HG02938 (cell line): ENCODE measurements around the gene CRYBA2.

Experiments used
- ATAC-seq: cut with Tn5 transposase; IDR thresholded peaks from one replicate; pipeline ENCODE4 v1.9.1; 2021; ENCODE audit warnings: mild to moderate bottlenecking, moderate library complexity; ENCODE audit not compliant: unreplicated experiment

The CRYBA2 gene

DNA sequence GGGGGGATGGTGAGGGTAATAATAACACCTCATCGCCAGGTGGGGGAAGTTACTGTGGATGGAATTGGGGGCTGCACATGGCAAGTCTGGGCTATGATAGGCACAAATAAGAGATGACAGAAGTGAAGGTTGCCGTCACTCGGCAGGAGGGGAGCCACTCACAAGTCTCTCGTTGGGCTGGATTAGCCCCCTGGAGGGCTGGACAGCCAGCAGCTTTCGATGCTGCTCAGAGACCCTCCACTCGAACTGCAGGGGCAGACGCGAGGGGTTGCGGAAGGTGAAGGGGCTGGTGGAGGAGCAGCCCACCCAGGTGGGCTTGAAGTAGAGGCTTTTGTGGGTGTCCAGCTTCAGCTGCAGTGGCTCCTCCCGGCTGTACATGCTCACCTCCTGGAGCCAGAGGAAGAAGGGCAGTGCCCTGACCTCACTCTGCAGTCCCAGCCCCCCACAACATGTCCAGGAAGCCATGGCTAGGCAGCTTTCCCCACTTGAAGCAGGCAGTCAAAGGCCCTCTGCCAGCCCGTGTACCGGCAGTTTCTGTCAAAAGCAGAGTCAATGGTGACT is 29.9 kb upstream of the CRYBA2 start:
- ATAC-seq = no peak

DNA sequence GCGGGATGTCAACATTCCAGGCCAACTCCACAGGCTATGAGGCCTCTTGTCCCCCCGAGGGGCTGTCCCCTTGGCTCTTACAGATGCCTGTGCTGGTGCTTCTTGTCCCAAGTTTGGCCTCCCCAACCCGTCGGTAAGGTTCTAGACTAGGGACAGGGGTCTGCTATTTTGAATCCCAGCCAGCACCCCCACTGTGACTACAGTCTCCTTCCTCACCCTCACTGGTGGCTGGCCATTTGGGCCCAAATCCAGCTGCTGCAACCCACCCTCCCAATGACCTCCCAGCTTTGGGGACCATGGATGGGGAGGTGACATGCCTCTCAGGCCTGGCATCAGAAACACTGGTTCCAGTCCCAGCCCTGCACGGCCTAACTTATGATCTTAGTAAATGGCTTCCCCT is 29.4 kb upstream of the CRYBA2 start:
- no peak for ATAC-seq

DNA sequence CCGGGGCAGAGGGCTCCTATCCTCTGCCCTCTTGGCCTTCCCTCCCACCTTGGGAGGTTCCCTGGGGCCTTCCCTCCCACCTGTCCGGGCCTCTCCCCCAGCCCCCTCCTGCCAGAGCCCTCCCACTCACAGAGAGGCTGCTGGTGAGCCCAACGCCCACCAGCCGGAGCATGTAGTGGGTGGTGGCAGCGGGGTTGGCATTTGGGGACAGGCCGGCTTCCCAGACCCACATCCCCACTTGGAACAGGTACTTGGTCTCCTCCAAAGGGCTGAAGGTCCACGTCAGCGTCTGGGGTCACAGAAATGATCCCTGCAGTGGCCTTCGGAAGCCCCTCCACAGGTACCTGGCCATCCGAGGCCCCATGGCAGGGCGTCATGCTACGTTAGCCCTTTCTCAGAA is 28.8 kb upstream of the CRYBA2 start:
- no peak for ATAC-seq

DNA sequence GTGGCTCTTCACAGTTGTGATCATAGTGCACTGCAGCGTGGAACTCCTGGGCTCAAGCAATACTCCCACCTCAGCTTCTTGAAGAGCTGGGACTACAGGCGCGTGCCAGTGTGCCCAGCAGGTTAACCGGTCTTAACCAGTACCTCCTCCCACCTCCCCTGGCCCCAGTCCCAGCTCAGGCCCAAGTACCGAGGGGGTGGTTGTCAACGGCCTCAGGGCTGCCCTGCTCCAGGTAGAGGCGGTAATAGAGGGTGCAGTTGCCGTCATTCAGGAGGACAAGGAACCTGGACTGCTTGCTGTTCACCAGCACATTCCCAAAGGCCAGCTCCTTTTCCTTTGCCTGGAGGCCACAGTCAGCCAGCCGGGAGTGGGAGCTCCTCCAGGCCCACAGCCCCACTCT is 28.4 kb upstream of the CRYBA2 start:
- ATAC-seq = no peak

DNA sequence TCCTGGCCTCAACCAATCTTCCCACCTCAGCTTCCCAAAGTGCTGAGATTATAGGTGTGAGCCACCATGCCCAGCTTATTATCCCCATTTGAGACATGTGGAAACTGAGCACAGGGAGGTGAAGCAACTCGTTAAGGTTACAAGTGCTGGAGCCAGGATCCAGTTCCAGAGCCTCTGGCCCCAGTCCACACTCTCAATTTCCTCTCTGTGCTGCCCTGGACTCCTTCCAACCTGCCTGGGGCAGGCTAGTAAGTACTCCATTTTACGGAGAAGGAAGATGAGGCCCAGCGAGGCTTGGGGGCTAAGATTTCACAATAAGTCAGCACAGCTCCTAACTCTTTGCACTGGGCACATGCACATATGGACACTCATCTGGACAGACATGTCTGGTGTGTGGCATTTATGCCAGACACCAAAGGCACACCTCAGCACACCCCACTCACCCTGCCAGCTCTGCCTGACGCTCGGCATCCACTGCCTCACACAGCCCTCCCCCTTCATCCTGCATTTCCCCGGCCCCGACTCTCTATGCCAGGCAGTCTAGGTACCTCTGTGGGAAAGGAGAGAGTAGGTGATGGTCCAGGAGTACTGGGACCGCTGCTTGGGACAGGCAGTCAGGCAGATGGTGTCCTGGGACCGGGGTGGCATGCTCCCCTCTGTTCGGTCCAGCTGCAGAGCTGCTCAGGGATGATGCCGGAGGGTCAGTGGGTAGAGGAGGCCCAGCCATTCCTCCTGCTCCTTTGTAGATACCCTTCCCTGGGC is 27.6 kb upstream of the CRYBA2 start:
- no peak for ATAC-seq

DNA sequence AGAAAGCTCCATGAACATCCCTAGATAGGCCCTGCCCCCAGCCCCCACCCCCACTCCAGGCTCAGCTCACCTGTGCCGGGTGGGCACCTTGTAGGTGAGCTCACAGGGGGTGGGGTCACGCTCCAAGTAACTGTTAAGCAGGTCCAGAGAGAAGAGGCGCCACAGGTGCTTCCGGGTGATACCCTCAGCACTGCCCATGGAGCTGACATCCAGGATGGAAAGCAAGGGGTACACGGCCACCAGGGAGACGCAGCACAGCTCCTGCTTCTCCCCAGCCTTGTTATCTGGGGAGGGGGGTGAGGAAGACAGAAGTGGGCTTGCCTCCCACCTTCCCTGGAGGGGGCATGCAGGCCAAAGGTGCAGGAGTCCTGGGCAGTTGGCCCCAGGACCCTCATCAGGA is 26.2 kb upstream of the CRYBA2 start:
- no peak for ATAC-seq

DNA sequence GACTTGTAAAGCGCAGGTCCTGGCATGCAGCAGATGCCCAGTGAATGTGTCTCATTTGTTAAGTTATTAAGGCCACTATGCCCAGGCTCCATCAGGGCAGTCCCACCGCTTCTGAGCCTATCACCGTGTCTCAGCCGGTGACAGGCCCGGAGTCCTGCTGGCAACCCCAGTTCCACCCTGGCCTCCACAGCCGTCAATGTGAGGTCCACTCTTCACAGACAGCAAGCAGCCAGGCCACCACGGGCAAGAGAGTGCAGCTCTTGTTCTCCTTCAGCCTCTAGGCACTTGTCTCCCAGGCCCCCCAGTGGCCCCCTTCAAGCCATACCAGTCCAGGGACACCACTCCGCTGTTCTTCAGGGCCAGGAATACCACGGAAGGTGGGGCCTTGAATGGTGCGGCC is 25.5 kb upstream of the CRYBA2 start:
- no peak for ATAC-seq

DNA sequence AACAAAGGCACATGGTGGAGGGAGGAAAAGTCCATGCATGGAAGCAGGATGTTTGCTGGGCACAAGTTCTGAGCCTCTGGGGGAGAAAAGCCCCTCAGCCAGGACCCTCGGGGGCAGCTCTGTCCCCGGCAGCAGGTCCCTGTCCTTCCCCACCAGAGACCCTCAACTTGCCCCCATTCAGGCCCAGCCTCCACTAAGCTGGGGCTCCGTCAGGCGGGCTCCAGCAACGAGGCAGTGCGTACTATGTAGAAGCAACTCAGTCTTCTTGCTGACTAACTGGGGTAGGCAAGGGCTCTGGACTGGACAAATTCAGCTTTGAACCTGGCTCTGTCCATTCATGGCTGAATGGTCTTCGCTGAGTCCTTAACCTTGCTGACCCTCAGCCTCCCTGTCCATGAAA is 25.1 kb upstream of the CRYBA2 start:
- ATAC-seq = no peak

DNA sequence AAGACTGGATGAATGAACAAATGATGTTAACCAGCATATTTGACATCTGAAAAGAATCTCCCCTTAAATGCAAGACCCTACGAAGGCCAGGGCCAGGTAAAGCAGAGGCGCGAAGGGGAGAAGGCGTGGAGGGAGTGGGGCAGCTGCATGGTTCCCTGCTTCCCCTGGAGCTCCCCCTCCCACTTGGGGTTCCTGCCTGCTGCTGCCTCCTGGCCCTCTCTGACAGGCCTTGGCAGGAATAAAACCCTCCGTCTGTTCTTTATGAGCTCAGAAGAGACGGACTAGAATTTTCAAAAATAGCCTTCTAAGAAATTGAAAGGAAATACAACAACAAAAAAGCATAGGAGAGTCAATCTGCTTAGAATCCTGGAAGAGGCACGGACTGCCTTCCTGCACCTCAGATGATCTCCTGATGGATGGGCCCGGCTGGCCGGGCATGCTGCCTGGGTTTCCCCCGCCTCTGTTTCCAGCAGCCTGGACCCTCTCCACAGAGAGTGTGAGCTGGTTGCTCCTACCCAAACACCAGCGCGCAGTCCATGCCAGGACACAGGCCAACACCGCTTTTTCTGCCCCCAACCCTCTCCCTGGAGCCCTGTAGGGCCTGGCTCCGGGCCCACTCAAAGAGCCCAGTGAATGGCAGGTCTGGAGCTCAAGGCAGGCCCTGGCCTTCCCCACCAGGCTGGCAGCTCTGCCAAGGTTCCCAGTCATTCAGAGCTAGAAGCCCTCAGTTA is 24.1 kb upstream of the CRYBA2 start:
- ATAC-seq = no peak

DNA sequence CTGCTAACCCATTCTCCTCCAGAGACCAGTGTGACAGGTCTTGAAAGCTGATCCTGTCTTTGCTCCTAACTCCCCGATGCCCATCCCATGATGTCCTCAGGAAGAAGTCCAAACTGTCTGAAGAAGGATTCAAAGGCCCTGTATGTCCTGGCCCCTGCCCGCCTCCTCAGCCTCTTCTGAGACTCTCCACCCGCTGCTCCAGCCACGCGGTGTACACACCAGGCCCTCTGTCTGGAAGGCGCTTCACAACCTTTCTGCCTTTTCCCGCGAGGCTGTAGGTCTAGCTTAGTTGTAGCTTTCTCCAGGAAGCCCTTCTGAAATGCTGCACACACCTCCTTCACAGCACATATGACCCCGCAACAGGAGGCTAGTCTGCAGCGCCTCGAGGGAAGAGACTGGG is 23.5 kb upstream of the CRYBA2 start:
- no peak for ATAC-seq

DNA sequence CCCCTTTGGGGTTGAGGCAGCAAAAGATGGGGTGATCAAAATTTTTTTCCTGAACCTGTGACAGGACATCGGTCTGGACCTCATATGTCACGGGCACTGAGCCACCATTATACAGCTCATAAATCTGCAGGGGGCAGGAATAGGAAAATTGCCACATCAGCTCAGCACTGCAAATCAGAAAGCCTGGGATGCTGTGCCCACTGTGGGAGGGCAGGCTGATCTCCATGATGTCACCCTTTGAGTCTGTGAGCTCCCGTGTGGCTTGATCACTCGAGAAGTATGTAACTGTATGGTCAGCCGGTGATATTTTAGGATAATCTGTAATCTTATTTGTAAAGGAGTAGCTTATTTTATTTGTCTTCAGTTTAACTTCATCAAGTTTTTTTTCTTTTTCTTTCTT is 17.7 kb upstream of the CRYBA2 start:
- ATAC-seq = no peak

DNA sequence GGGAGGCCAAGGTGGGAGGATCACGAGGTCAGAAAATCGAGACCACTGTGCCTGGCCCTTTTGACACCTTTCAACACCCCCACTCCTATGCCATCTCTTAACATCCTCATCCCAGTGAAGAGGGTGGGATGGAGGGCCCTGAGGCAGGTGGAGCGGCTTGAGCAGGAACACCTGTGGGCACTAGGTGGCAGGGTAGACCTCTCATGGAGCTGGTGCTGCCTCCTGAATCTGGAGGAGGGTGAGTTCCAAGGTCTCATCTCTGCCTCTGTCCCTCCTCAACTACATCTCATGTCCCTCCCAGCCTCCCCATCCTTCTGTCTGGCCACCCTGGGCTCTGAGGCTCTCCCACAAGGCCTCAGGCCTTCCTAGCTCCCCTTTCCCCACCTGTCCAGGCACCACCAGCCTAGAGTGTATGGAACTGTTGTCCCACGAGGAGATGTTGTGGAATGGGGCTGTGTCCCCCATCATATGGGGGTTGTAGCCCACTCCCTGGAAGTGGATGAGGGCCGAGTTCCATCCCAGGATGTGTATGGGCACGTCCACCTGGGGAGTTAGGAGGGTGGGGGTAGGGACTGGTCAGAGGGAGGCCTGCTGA is 17.0 kb upstream of the CRYBA2 start:
- ATAC-seq = no peak

DNA sequence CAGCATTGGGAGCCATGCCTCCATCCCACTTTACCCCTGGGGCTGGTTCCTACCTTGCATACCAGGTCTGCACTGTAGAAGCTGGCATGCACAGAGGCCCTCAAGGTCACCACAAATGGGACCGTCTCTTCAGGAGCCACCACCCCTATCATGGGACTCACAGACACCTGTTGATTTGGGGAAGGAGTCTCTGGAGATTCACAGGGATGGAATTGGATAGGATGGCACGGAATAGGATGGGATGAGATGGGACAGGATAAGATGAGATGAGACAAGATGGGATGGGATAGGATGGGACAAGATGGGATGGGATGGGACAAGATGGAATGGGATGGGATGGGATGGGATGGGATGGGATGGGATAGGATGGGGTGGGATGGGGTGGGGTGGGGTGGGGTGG is 16.1 kb upstream of the CRYBA2 start:
- no peak for ATAC-seq

DNA sequence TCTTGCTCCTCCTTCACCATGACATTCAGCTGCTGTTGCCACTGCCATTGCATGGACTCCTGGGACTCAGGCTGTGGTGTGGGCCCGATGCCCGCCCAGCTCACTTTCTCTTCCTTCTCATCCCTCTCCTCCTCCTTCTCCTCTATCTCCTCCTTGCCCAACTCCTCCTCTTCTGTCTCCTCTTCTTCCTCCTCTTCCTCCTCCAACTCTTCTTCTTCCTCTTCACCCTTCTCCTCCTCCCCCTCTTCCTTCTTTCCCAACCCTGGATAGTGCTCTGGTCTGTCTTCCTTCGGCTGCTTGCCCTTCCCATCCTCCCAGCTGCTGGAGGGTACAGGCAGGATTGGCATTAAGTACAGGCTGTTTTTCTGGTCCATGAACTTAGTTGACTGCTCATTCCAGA is 10.8 kb upstream of the CRYBA2 start:
- ATAC-seq = no peak

DNA sequence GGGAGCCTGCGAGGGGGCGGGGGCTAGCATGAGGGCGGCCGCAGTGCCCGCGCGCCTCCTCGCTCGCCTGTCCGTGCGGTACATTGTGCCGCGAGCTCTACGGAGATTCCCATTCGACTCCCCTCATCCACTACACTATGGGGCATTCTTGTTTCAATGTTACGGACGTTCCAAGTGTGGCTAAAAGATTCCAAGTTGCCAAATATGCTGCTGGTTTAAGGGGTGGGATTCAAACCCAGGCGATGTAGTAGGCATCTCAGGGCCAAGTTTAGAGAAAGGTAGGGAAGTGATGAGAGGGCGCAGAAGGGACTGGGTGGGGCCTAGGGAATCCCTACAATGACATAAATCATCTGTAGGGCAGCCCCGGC is 10.0 kb upstream of the CRYBA2 start:
- ATAC-seq = no peak

DNA sequence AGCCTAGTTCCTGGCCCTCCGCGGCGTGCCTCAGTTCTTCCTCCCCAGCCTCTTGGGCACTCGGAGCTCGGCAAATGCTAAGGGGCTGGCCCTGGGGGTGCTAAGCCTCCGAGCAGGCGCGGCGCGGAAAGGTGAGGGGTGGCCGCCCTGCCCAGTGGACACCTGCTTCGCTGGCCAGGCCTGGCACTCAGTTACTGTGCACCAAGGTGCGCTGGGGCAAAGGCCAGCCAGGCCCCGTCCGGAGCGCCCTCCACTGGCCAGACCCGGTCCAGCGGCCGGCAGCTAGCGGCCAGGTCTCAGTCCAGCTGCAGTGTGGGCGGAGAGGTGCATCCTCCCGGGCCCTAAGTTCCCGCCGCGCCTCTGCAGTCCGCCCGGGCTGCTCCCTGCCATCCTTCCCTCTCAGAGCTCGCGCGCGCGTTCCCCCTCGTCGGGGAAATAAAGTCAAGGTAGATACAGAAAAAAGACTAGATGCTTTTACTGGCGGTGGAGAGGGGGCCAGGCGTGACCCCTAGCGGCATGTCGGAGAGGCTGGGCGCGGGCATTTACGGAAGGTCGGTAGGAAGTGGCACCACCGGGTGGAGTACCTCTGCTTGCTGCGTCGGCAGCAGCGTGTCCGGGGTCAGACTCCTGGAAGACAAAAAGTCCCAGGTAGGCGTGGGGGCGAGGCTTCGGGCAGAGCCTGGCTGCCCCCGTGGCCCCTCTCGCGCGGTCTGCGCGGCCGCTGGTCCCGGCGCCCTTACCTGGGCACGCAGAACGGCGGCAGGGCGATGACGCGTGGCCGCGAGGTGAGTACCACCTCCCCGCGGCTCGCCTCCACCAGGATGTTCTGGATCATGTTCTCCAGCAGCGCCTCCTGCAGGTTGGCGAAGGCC is 9.4 kb upstream of the CRYBA2 start:
- no peak for ATAC-seq

DNA sequence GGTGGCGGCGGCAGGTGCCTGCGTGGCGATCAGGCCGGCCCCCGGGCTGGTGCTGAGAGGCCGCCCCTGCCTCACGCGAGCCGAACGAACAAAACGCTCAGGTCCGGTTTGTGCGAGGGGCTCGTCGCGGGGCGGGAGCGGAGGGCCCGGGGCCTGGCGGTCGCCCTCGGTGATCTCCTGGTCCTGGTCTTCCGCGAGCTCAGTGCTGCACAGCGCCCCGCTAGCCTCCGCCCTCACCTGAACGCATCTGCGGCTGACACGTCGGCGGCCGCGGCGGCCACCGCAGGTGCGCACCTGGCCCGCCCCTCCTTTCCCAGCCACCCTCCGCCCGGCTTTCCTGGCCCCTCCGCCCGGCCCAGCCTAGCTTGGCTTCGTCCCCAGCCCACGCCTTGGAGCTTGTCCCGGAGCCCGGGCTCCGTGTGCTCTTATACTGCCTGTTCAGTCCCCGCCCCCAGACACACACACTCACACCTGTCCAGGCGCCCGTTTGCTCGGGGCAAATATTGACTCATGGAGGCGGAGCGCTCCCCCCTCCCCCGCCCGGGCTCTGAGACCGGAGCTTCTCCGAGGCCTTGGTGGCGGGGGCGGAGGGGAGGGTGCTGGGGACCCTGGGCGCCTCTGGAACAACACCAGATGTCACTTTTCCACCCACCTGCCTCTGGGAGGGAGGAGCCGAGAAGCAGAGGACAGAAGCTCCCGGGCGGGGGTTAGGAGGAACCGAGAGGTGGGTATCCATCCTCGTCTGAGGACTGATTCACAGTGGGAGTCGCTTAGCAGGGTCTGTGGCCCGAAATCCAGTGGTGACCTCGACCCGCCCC is 8.6 kb upstream of the CRYBA2 start:
- ATAC-seq = no peak

DNA sequence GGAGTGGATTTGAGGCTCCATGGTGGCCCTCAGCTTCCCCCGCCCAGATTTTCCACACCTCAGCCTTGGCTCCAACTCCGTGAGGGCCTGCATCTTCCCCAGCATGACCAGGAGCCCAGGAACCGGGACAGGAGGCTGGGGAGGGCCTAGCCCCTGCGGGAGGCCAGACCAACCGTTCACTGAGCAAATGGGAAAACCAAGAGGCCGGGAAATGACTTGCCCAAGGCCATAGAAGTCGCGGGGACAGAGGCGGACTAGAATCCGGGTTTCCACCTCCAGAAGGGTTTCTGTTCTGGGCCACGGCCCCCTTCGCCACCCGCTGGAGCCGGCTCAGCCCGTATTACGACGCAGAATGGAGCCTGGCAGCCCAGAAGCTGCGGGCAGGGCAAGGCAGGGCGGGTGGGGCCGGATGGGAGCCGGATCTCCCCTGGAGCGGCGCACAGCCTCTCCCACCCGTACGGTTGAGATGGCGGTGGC is 7.9 kb upstream of the CRYBA2 start:
- no peak for ATAC-seq

DNA sequence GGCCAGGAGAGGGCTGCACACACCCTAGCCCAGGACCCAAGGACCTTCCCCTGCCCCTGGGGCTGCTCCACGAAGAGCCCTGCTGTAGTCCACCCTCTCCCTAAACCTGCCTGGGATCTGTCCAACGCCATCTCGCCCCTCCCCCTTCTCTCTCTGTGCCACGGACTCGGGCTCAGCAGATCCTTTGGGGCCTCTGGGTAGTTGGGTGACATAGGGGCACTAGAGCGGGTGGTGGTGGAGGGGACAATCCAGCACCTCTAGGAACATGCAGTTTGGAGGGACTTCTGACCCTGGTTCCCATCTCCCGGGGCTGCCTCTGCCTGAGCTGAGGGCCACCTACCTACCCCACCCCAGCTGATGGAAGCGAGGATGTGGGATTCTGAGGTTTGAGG is 7.3 kb upstream of the CRYBA2 start:
- ATAC-seq = no peak
